Small intestine (tissue), 7 donors: Measurements from ENCODE around the gene MRGPRE. TPM values are rescaled to one million over a fixed set of nuclear protein-coding genes. Genes with fewer than 3 reads are reported as not detected.

ENCODE experiments used
- DNase-seq, 2 donors: peaks; one replicate each; pipeline versions ENCODE4 v3.0.0 to v3.0.0-alpha.2; 2013
- FAIRE-seq: peaks from 2 replicates; lab custom pipeline; 2012; peaks lifted over from hg19 to GRCh38; lab: Jason Lieb, UNC
- H3K27ac ChIP-seq, 3 donors: one replicate each; pipeline ENCODE4 v1.5.1; 2013; ENCODE audit warnings: low read length in 2 of 3, mild to moderate bottlenecking in 2 of 3, control low read depth in 1 of 3, inconsistent platforms in 1 of 3, low read depth in 1 of 3, moderate library complexity in 1 of 3
- H3K27me3 ChIP-seq, 3 donors: one replicate each; pipeline ENCODE4 v1.6.1; 2013; ENCODE audit warnings: low read length in 3 of 3, inconsistent platforms in 1 of 3; ENCODE audit not compliant: control insufficient read depth in 3 of 3, insufficient read depth in 3 of 3
- H3K36me3 ChIP-seq, 3 donors: one replicate each; pipeline ENCODE4 v1.6.1; 2013; ENCODE audit warnings: low read length in 3 of 3, inconsistent platforms in 1 of 3, low read depth in 1 of 3, mild to moderate bottlenecking in 1 of 3, moderate library complexity in 1 of 3; ENCODE audit not compliant: control insufficient read depth in 3 of 3, insufficient read depth in 2 of 3
- H3K4me1 ChIP-seq, 3 donors: one replicate each; pipeline ENCODE4 v1.6.1; 2013; ENCODE audit warnings: low read length in 2 of 3, inconsistent platforms in 1 of 3, low read depth in 1 of 3, mild to moderate bottlenecking in 1 of 3, moderate library complexity in 1 of 3; ENCODE audit not compliant: control insufficient read depth in 3 of 3, insufficient read depth in 2 of 3
- H3K4me3 ChIP-seq, 3 donors: one replicate each; pipeline ENCODE4 v1.5.1; 2013; ENCODE audit warnings: low read length in 3 of 3, control low read depth in 1 of 3, inconsistent platforms in 1 of 3, low read depth in 1 of 3, mild to moderate bottlenecking in 1 of 3, moderate library complexity in 1 of 3
- H3K9me3 ChIP-seq, 2 donors: one replicate each; pipeline ENCODE4 v1.6.1; 2013; ENCODE audit warnings: low read depth in 1 of 2, low read length in 1 of 2; ENCODE audit not compliant: control insufficient read depth in 2 of 2, insufficient read depth in 1 of 2
- WGBS, 3 donors: extraction: QIAGEN DNeasy Blood & Tissue Kit; methylation state at CpG; one replicate each; pipeline ENCODE4 v1.1.7; 2013; 5-methylcytosine and 5-hydroxymethylcytosine counted together
- polyA plus RNA-seq, 4 donors: library from polyadenylated mRNA; stranded (reverse) in 3 of 4; unstranded in 1 of 4; fragments of 200-250 nt in 3 of 4; fragments of 120-200 nt in 1 of 4; gene quantifications; one replicate each; pipeline versions ENCODE4 v1.2.1 to v1.2.3, GENCODE V29; 2013
- donor health status: healthy with polysubstance abuse.
- donor health status: control.
- donor health status: control.
- donor health status: Bipolar disorder and iron deficiency.
- donor health status: healthy.

The MRGPRE gene
- polyA plus RNA-seq, 4 donors = 0.22 TPM; not detected in 3

DNA sequence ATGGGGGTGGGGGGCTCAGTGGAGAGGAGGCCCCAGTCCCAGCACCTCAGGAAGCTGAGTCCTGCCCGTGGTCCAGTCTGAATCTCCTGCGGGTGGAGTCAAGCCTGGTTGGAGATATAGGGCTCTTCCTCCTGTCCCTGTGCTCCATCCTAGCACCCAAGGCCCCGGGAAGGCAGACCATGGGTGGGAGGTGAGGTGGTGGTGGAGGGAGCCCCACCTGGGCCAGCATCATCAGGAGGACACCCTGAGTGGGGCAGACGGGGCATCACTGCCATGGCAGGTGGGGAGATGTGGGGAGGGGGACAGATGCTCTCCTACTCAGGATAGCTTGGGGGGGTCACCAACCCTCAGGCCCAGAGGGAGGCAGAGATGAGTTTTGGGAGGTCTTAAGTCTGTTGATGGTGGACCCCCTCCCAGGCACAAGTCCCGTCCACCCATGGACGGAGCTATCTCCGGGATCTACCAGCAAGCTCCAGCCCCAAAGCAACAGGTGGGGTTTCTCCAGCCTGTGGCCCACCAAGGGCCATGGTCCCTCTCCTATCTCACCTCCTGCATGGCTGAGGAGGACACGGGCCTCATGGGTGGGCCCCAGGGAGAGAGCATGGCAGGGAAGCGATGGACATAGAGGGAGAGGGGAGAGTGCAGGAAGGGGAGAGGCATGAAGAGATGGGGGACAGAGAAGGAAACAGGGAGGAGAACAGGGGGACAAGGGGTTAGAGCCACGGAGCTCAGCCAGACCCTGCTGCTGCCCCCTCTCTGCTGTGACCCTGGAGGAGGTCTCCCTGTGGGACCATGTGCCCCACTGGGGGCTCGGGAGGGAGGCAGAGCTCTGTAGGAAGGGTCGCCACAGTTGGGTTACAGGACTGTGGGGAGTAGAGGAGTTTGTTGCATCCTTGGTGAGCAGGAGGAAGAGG, 1.3 kb downstream of the MRGPRE start:
- Histone ChIP-seq H3K27me3 (peaks cover 0 to 36% (median 0%) of the 10 kb centered on the region in 3 donors), H3K27ac (no peak overlapping the region), H3K9me3 (no peaks in the 10 kb centered on the region), H3K36me3 (no peaks in the 10 kb centered on the region), H3K4me3 (no peak overlapping the region), H3K4me1 (no peaks in the 10 kb centered on the region)
- DNase-seq = no peak
- WGBS, 3 donors = 72 to 78% (median 74%) methylated on average over 12 of the region's 12 CpGs
- FAIRE-seq = no peak

DNA sequence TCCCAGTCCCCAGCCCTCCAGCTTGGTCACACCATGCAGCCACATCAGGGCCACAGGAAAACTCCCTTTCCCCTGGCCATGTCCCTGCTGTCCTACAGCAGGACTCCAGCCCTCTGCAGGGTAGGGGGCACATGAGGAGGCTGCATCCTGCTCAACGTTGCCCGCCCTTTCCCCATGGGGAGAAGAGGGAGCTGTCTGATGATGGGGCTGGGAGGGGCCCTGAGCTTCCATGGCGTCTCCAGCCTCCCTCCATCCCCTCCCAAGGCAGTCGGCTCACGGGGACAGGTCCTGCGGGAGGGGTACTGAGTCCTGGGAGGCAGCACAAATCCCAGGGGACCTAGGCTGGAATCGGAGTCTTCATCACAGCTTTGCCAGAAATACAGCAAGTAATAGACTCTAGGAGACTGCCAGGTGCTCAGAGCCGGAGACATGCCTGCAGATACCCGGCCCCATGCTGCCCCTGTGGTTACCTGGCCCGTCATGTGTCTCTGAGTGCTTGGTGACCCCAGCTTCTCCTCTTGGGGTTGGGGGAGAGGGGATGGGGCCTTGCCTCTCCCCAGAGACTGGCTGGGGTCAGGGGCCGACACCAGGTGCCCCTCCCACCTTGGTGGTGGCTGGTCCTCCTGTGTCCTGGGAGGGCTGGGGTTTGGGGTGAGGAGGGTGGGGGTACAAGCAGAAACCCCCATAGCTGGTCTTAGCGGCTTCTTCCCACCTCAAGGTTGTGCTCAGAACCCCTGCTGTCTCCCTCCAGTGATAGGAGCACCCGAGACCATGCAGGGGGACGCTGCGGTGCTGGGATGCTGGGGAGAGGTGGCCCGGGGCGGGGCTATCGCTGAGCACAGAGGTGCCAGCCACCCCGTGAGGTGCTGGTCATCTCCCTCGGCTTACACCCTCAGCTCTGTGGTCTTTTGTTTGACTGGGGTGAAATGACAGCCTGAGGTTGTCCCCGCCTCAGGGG, 2.3 kb downstream of the MRGPRE start:
- Histone ChIP-seq H3K4me3 (no peak overlapping the region), H3K27ac (no peak overlapping the region), H3K27me3 (peaks cover 0 to 37% (median 0%) of the 10 kb centered on the region in 3 donors), H3K36me3 (no peaks in the 10 kb centered on the region), H3K4me1 (no peaks in the 10 kb centered on the region), H3K9me3 (no peaks in the 10 kb centered on the region)
- DNase-seq (no peak), FAIRE-seq (no peak)
- WGBS, 3 donors = 60 to 82% (median 73%) methylated on average over 14 to 21 of the region's 21 CpGs

DNA sequence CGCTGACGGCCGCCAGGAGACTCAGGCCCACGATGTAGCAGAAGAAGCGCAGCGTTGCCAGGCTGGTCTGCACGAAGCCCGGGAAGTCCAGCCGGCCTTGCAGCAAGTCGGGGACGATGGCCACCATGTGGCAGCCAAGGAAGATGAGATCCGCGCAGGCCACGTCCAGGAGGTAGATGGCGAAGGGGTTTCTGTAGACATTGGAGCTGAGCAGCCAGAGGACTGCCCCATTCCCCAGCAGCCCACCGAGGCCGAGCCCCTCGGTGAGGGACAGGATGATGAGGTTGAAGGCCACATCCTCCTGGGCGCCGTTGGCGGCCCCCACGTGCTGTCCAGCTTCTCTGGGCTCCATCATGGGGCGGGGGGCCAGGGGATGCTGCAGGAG, 3.8 kb downstream of the MRGPRE start:
- Histone ChIP-seq H3K4me3 (no peak overlapping the region), H3K36me3 (no peaks in the 10 kb centered on the region), H3K27me3 (peaks cover 0 to 40% (median 0%) of the 10 kb centered on the region in 3 donors), H3K9me3 (no peaks in the 10 kb centered on the region), H3K27ac (no peak overlapping the region), H3K4me1 (no peaks in the 10 kb centered on the region)
- WGBS, 3 donors = 81 to 84% (median 81%) methylated on average over 21 to 23 of the region's 23 CpGs
- FAIRE-seq = no peak
- no peak for DNase-seq

- 78 to 86% (median 81%) methylated on average over 40 to 46 of the region's 46 CpGs for WGBS, 3 donors
- Histone ChIP-seq H3K9me3 (no peaks in the 10 kb centered on the region), H3K36me3 (no peaks in the 10 kb centered on the region), H3K27ac (no peak overlapping the region), H3K4me3 (no peak overlapping the region), H3K27me3 (peaks cover 0 to 40% (median 0%) of the 10 kb centered on the region in 3 donors), H3K4me1 (no peaks in the 10 kb centered on the region)
- DNase-seq = no peak
- FAIRE-seq = no peak
These were observed 4.4 kb downstream of the MRGPRE start for GRCh38 chr11:3227568-3228444.

DNA sequence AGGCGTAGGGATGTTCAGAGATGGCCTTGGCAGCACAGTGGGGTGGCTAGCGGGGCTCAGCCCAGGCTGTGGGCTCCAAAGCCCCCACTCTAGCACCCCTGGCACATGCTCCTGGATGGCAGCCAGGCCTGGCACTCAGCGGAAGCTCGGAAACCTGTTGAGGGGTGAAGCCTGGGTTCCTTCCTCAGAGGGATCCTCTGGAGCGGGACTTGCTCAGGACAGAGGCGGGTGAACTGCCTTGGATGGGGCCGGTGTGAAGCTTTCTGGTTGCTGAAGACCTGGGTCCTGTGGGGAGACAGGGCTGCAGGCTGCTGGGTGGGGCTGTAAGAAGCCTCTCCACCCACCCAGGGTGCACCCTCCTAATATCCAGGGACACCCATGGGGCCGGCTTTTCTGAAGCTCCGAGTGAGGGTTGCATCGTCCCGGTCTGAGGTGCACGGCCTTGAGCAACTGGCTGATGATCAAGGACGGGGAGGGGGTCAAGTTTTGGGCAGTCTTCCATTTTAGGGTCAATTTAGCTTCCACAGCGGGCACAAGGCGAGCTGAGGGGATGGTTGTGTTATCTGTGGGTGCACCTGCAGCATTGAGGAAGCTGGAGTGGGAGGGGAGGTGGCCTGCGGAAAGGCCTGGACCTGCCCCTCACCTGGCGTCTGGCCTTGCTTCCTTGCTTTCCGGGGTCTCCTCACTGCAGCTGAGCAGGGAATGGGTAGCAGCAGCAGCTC, 5.2 kb downstream of the MRGPRE start:
- 80 to 89% (median 82%) methylated on average over 18 of the region's 18 CpGs for WGBS, 3 donors
- H3K9me3 ChIP-seq = no peaks in the 10 kb centered on the region
- H3K27me3 ChIP-seq = peaks cover 0 to 39% (median 0%) of the 10 kb centered on the region in 3 donors
- DNase-seq = no peak
- no peaks in the 10 kb centered on the region for H3K4me1 ChIP-seq
- H3K27ac ChIP-seq = no peak overlapping the region
- no peak overlapping the region for H3K4me3 ChIP-seq
- no peaks in the 10 kb centered on the region for H3K36me3 ChIP-seq
- FAIRE-seq = no peak

GRCh38 chr11:3225826-3226750, 6.1 kb downstream of the MRGPRE start:
- no peak for FAIRE-seq
- H3K4me1 ChIP-seq = no peaks in the 10 kb centered on the region
- H3K27ac ChIP-seq = no peak overlapping the region
- H3K36me3 ChIP-seq = no peaks in the 10 kb centered on the region
- DNase-seq = no peak
- peaks cover 0 to 40% (median 0%) of the 10 kb centered on the region in 3 donors for H3K27me3 ChIP-seq
- no peak overlapping the region for H3K4me3 ChIP-seq
- 77 to 81% (median 78%) methylated on average over 20 of the region's 21 CpGs for WGBS, 3 donors
- no peaks in the 10 kb centered on the region for H3K9me3 ChIP-seq
